Measurements from ENCODE around the gene USP10. TPM values are rescaled to one million over a fixed set of nuclear protein-coding genes. Genes with fewer than 3 reads are reported as not detected.
A peak's percentile ranks its signal among the peaks of the same experiment; 100 is the strongest.

USP10 gene, protein sequence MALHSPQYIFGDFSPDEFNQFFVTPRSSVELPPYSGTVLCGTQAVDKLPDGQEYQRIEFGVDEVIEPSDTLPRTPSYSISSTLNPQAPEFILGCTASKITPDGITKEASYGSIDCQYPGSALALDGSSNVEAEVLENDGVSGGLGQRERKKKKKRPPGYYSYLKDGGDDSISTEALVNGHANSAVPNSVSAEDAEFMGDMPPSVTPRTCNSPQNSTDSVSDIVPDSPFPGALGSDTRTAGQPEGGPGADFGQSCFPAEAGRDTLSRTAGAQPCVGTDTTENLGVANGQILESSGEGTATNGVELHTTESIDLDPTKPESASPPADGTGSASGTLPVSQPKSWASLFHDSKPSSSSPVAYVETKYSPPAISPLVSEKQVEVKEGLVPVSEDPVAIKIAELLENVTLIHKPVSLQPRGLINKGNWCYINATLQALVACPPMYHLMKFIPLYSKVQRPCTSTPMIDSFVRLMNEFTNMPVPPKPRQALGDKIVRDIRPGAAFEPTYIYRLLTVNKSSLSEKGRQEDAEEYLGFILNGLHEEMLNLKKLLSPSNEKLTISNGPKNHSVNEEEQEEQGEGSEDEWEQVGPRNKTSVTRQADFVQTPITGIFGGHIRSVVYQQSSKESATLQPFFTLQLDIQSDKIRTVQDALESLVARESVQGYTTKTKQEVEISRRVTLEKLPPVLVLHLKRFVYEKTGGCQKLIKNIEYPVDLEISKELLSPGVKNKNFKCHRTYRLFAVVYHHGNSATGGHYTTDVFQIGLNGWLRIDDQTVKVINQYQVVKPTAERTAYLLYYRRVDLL
- 33.7 and 47.1 TPM in 2 replicates for total RNA-seq

DNA sequence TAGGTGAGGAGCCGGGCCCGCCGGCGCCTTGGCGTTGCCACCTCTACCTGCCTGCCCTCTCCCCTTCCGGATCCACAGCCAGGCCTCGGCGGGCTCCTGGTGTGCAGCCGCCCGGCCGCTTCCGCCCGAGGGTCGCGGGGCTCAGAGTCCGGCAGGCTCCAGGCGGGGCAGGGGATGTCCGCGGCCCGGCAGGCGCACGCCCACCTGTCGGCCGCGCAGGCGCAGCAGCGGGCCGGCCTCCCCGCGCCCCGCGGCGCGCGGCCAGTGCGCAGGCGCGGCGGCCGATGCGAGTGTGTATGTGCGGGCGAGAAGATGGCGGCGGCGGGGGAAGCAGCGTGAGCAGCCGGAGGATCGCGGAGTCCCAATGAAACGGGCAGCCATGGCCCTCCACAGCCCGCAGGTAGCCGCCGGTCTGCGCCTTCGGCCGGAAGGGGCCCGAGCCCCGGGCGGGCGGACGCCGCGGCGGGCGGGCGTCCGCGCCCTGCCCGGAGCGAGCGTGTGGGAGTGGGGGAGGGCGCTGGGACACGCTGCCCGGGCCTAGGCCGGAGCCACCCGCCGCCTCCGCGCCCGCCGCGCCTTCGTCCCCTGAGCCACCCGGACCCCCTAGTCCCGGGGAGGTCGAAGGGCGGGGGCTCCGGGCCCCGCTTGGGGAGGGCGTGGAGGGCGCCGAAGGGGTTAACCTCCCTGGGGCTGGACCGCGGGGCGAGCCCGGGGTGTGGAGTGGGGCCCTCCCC lies at the start of gene USP10:
Gene USP10, plus strand, starts transcription at position 289 of the 734 bp plus-strand sequence. Its CDS starts 91 bp downstream, at position 380.
- TF ChIP-seq, protein P1, sequence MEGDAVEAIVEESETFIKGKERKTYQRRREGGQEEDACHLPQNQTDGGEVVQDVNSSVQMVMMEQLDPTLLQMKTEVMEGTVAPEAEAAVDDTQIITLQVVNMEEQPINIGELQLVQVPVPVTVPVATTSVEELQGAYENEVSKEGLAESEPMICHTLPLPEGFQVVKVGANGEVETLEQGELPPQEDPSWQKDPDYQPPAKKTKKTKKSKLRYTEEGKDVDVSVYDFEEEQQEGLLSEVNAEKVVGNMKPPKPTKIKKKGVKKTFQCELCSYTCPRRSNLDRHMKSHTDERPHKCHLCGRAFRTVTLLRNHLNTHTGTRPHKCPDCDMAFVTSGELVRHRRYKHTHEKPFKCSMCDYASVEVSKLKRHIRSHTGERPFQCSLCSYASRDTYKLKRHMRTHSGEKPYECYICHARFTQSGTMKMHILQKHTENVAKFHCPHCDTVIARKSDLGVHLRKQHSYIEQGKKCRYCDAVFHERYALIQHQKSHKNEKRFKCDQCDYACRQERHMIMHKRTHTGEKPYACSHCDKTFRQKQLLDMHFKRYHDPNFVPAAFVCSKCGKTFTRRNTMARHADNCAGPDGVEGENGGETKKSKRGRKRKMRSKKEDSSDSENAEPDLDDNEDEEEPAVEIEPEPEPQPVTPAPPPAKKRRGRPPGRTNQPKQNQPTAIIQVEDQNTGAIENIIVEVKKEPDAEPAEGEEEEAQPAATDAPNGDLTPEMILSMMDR (IDR thresholded peaks at IDR 0.05; ENCODE audit: insufficient read depth, low read length, severe bottlenecking), result no peak
- FAIRE-seq, result no peak
- peak; percentile 54 for DNase-seq (ENCODE audit: low read depth)
- Histone ChIP-seq H3K27me3 (ENCODE audit: control insufficient read depth, insufficient read depth, low read length) (no peaks in the 10 kb centered on the region), H3K4me3 (ENCODE audit: low read depth, low read length) (peak within 1 kb of the TSS; percentile 85), H3K36me3 (ENCODE audit: control insufficient read depth, insufficient read depth, low read length) (peaks cover 3% of the 10 kb centered on the region)

DNA sequence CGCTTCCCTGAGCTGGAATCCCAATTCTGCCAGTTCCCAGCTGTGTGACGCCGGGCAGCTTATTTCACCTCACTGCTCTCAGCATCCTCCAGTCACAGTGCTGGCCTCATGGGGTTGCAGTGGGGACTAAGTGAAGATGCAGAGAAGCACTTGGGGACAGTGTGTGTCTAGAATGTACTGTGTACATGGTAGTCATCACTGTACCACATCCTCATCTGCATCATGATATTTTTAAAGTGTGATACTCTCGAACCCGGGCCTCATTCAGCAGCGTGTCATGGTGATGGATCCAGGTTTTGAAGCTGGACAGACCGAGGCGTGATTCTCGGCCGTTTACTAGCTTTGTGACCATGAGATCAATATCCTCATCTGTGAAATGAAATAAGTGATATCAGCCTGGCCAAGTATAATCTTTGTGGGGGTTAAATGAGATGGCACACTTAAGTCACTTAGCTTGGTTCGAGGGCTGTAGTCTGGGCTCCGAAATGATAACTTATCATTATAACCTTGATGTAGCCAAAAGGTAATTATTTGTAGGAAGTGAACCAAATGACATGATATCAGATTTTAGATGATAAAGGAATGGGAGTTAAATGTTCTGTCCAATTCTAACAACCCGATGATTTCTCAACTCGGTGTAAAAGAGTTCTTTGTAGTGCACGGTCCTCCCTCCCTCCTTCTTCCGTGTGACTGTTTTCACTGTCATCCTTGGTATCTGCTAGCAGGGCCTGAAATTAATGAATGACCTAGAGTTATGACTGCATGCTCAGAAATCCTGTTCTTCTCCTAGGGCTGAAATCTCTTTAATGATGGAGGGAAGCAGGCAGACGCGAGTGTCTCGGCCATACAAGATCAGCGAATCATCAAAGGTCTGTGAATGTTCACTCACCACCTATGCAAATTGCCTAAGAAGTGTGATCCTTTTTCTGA lies 49.5 kb upstream of the USP10 start:
- Histone ChIP-seq H3K27me3 (ENCODE audit: control insufficient read depth, insufficient read depth, low read length) (no peaks in the 10 kb centered on the region), H3K36me3 (ENCODE audit: control insufficient read depth, insufficient read depth, low read length) (peaks cover 12% of the 10 kb centered on the region), H3K4me3 (ENCODE audit: low read depth, low read length) (no peak overlapping the region)
- TF ChIP-seq, protein P1 (IDR thresholded peaks at IDR 0.05; ENCODE audit: insufficient read depth, low read length, severe bottlenecking), result no peak
- FAIRE-seq (no peak), DNase-seq (ENCODE audit: low read depth) (peak; percentile 88)

DNA sequence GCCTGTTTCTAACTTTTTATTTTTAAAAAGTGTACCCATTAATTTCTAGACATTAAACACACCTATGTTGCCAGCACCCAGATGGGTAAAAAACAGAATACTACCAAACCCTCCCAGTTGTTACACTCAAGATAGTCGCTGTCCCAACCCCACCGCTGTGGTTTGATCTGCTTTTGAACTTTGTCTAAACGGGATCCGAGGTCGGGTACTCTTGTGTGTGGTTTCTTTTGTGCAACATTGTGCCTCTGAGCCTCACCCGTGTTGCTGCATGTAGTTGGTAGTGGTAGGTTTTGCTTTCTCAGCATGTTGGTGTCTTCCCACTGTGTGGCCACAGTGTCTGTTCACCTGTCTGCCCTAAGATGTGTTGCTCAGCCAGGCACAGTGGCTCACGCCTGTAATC lies 47.2 kb upstream of the USP10 start:
- Histone ChIP-seq H3K4me3 (ENCODE audit: low read depth, low read length) (no peak overlapping the region), H3K27me3 (ENCODE audit: control insufficient read depth, insufficient read depth, low read length) (no peaks in the 10 kb centered on the region), H3K36me3 (ENCODE audit: control insufficient read depth, insufficient read depth, low read length) (peaks cover 20% of the 10 kb centered on the region)
- DNase-seq (ENCODE audit: low read depth), result no peak
- FAIRE-seq, result no peak
- TF ChIP-seq, protein P1 (IDR thresholded peaks at IDR 0.05; ENCODE audit: insufficient read depth, low read length, severe bottlenecking), result no peak

DNA sequence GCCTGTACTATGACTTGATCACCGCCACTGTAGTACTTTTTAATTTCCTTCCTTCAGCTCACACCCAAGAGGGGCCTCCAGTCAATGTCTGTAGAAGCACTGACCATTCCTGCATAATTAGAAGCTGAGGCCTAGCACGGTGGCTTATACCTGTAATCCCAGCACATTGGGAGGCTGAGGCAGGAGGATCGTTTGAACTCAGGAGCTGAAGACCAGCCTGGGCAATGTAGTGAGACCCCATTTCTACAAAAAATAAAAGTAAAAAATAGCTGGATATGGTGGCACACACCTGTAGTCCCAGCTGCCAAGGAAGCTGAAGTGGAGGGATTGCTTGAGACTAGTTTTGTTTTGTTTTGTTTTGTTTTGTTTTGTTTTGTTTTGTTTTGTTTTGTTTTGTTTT lies 45.6 kb upstream of the USP10 start:
- FAIRE-seq, result no peak

More for the DNA sequence above, 45.6 kb upstream of the USP10 start:
- TF ChIP-seq, protein P1 (IDR thresholded peaks at IDR 0.05; ENCODE audit: insufficient read depth, low read length, severe bottlenecking), result no peak
- Histone ChIP-seq H3K4me3 (ENCODE audit: low read depth, low read length) (no peak overlapping the region), H3K27me3 (ENCODE audit: control insufficient read depth, insufficient read depth, low read length) (no peaks in the 10 kb centered on the region), H3K36me3 (ENCODE audit: control insufficient read depth, insufficient read depth, low read length) (peaks cover 27% of the 10 kb centered on the region)
- DNase-seq (ENCODE audit: low read depth), result no peak

All from bronchial epithelial cell (primary cell).